GM18909 (cell line): Measurements from ENCODE around the gene BMF.

Experiments
- ATAC-seq: cut with Tn5 transposase; IDR thresholded peaks from one replicate; pipeline ENCODE4 v1.9.1; 2021; ENCODE audit warnings: mild to moderate bottlenecking; ENCODE audit not compliant: unreplicated experiment, poor library complexity

The BMF gene

DNA sequence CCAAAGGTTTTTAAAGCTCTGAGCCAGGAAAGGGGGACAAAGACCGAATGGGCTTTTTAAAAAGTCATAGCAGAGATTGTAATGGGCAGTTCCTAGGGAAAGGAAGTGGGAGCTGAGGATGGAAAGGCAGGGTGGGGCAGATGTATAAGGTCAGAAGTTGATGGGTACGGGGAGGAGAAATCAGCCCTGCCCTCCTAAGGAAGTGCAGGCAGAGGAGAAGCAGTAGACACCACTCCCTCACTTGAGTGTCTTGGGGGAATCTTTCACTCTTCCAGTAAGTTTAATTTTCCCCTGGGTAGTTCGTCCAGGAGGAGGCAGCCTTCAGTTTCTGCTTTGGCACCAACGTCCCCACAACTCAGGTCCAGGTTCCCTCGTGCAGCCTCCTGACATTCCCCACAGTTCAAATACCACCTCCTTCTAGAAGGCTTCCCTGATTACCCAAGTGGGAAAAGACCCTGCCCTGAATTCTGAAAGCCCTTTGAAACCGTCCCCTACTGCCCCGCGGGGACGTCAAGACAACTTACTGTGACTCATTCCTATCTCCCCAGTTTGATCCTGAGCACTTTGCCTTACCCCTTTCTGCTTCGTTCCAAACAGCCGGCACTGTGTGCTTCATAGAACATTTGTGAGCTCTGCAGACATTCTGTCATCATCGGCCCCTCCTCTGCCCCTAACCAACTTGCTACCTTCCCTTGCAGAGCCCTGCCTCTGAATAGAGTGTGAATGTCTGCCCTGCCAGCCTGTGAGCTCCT is 55.4 kb downstream of the BMF start:
- no peak for ATAC-seq

DNA sequence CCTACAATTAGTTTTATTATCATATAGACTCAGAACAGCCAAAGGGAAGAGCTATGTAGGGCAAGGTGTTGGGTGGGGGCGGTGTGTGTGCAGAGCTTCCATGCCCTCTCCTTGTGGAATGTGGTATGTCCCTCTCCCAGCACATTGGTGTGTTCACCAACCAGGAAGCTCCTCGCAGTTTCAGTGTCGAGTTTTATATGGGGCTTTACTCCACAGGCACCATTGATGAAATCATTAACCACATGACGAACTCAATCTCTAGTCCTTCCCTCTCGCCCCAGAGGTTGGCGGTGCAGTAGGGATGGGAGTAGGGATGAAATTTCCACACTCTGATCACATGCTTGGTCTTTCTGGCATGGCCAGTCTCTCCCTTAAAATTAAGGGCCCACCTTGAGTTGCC is 56.1 kb downstream of the BMF start:
- ATAC-seq = no peak

DNA sequence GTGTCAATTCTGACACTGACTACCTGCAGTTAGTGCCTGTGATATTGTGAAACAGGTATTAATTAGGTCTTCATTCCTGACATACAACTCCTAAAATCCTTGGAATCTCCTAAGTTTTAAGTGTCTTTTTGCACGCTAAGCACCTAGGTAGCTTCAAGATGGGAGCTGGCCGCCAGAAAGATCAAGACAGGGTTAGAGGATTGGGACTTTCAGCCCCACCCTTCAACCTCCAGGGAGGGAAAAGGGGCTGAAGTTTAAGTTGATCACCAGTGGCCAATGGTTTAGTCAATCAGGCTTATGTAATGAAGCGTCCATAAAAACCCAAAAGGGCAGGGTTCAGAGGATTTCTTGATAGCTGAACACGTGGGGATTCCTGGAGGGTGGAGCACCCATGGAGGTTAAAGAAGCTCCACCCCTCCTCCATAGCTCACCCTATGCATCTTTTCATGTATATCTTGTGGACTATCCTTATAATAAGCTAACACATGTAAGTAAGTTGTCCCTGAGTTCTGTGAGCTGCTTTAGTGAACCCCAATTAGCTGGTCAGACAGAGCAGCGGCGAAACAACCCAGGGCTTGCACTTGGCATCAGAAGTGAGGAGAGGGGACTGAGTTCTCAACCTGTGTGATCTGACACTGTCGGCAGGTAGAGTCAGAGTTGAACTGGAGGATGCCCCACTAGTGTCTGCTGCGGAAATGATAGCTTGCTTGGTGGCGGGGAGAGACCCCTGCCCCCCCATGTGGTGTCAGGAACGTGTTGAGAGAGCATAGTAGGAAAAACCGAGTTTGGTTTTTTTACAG is 56.9 kb downstream of the BMF start:
- ATAC-seq = no peak

DNA sequence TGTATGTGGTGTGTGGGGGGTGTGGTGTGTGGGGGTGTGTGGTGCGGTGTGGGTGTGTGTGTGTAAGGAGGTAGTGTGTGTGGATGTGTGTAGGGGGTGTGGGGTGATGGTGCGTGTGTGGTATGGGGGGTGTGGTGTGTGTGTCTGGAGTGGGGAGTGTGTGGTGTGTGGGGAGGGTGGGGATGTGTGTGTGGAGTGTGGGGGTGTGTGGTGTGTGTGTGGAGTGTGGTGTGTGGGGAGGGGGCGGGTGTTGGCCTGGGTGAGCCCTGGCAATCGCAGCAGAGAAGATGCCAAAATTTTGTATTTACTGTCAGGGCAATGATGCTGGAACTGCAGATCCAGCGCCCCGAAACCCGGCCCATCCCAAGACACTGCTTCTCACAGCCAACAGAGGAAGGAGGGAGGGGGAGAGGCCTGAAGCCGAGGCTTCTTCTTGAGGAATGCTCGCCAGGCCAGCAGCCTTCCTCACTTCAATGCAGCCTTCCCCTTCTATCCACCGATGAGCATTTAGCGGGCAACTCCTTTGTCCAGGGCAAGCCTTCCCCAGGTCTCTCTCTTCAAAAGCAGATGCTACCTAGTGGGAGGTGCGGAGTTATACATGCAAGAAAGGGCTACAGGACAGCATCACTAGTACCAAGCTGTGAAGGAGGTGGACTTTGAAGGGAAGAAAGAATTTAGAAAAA is 57.8 kb downstream of the BMF start:
- ATAC-seq = no peak

DNA sequence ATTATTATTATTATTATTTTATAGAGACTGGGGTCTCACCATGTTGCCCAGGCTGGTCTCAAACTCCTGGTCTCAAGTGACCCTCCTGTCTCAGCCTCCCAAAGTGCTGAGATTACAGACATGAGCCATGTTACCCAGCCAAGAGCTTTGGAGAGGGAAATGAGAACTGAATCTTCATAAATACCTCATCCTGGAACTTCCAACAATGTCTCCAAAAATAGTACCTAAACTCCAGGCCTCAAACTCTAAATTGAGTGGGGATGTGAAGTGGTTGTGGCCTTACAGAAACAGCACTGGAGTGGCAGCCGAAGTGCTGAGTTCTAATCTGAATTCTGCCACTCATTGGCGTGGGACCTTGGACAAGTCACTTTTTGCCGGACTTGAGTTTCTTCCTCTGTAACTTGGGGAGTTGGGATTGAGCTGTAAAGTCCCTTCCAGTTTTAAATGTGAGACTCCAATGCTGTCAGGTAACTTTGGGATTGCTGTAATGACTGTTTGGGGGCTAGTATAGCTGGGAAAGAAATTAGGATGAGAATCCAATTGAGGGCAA is 59.7 kb downstream of the BMF start:
- ATAC-seq = no peak

DNA sequence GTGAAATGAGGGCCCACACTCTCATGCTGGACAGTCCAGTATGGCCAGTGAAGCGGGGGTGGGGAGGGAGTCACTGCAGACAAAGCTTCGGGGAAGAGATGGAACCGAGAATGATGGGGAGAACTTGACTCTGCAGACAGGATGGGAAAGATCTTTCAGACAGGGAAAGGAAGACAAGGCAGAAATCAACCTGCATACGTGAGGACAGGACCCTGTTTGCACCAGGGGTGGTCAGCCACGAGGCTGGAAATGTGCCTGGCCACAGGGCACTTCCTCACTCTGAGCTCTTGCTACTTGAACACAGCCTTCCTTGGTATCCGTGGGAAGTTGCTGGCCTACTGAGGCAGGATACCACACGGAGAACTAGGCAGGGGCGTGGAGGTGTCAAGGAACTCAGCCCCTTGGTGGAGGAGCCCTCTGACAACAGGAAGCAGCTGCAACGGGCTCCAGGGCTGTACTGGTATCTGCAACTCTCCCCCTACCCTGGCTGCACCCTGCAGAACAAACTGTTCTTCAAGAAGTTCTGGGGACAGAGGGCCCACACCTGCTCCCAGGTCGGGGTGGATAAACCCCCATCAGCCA is 60.4 kb downstream of the BMF start:
- ATAC-seq = no peak

DNA sequence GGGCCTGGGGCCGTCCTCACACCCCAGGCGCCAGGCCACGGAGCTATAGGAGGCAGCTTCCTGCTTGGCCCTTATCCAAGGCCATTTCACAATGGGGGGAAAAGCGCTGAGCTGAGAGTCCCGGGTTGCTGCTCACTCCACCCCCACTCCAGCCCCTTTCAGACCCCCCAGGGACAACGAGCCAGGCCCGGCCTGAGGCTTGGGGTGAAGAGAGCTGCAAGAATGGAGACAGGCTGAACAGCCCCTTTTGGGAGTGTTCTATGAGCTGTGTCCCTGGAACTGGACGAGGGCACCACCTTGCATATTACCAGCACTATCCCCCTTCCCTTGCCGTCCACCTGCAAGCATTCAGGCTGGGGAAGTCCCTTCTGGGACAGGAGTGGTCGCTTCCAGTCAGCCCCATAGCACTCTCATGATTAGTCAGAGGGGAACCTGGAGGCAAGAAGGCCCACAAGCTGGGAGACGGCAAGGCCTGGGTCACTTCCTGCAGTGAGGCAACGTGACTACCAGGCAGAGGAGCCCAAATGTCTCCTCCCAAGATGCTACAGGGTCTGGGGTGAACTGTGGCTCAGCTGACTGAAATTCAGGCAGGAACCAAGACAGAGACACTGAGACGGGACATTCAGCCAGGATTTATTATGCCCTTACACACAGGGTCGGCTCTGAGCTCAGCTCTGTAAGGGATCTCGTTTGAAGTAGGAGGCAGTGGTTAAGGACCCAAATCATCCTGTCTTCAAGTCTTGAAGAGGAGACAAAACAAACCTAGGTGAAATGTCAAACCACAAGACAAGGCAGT is 61.1 kb downstream of the BMF start:
- peak; percentile 54 for ATAC-seq

DNA sequence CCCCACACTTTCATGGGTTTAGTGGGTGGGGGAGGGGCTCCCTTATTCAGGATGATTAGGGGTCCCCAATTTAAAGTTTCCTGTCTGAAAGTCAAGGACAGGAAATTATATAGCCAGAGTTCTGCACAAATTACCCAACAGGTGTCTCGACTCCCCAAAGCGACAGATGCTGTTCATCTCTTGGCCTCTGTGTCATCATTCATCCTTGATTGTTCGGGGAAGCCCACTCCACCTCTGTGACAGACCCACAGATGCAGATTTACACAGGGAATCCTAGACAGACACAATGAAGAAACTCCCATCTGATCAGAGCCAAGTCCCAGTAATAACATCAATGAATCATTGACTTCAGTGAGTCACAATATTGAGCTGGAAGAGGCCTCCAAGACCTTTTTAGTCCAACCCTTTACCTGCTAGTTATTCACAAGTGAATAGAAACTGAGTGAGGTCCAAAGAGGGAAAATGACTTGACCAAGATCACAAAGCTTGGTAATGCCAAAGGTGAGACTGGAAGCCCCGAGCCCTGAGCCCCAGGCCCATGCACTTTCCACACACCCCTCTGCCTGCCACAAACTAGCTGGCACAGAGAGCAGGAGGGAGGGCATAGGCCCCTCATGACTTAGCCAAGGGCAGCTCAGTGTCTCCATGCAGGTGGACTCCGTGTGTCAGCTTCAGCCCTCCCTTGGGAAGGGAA is 61.8 kb downstream of the BMF start:
- no peak for ATAC-seq

DNA sequence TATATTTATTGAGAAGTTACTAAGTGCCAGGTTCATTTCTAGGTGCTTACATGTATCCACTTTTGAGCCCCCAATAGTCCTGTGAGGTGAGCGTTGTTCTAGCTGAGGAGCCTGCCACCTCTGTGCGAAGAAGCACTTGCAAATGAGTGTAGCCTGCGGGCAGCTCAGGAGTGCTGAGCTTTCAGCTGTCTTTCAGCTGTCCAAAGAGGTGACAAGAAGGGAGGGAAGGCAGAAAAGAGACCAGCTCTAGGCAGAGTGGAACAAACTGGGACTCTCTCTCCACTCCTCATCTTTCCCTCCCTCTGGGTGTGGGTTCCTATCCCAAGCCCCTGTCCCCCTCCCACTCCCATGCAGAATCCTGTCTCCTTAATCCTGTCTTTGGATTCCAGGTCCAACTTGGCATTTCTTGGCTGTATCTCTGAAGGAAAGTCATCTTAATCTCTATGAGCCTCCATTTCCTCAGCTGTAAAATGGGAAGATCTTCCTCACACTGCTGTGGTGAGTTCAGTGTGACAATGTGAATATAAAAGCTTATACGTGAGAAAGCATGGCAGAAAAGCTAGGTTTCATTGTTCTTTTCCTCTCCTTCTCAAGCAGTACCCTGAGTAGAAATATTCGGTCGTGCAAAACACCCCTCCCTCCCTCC is 63.0 kb downstream of the BMF start:
- ATAC-seq = peak; percentile 2

DNA sequence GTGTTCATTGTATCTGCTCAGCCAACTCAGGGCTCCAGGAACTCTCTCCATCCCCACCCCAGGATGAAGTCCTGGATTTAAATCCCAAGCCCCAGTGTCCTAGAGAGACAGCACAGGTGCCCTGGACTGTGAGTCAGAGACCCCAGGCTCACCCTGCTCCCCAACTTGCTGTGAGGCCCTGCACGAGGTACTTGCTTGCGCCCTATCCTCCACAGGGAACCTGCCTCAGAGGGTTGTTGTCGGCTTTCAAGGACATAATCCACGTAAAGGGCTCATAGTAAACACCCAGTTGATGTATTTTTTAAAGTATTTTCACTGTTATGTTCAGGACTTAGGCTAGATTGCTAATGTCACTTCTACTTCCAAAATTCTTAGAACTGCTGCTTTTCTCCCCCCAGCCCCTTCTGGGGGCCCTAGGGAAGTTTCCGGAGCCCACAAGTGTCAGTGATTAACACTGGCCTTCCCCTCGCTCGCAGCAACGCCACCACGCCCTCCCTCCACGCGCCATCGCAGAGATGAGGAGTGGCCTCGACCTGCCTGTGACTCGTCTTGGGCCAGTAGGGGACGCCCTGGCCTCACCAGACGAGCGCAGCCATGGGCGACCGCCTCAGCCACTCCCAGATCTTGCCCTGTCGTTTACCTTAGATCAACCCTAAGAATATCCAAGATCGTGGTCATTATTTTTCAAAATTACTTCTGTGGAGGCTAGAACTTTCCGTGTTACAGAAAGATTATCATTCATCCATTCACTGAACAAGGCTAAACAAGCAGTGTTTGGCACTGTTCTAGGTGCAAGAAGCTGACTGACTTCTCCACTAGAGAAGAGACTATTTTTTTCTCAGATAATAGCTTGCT is 63.7 kb downstream of the BMF start:
- peak; percentile 74 for ATAC-seq

DNA sequence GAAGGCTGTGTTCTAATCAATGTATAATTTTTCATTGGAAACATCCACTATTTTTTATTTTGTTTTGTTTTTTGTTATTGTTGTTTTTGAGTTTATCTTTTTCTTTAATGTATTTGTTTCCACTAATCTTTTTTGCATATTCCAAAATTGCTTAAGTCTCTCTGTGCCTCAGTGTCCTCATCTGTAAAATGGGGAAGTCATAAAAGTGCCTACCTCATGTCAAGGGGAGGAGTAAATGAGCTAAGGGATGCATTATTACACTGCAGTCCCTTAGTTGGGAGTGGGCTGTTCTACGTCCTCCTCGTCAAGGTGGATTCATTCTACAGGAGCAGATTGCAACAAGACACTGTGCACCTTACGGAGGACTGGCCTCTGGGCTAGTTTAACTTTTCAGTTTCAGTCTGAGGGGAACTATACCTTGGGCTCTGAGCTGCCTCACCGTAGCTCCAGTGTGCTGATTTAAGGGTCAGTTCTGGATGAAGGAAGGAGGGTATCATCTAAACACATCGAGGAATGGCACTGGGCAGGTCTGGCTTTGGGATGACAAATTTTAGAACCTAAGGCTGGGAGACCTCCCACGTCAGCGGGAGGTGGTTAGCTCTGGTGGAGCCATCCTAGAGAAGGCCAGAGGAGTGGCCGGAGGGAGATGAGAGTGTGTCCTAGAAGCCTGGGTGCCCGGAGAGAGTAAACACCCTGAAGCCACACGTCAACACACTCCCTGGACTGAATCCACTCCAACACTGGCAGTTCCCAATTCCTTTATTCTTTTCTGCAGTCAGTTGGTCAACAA is 64.6 kb downstream of the BMF start:
- no peak for ATAC-seq

DNA sequence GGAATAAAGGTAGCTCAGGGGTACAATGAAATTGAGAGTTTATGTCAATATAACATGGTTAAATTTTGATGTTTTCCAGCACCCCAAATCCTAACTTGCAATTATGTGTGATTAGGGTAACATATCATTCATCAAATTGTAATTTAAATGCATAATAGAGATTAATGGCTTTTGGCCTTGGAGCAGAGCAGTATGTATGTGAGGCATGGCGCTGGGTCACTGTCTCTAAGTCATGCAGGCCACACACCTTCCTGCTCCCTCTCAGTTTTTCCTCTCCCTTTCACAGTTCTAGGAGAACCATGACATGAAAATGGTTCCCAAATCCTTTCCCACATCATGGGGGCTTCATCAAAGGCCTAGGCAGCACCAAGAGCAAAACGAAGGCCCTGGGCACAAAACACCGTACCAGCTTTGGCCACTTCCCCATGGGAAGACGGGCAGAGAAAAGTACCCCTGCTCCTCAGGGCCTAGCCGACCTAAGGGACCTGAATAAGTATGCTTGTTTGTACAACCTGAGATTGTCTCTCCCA is 65.8 kb downstream of the BMF start:
- no peak for ATAC-seq

DNA sequence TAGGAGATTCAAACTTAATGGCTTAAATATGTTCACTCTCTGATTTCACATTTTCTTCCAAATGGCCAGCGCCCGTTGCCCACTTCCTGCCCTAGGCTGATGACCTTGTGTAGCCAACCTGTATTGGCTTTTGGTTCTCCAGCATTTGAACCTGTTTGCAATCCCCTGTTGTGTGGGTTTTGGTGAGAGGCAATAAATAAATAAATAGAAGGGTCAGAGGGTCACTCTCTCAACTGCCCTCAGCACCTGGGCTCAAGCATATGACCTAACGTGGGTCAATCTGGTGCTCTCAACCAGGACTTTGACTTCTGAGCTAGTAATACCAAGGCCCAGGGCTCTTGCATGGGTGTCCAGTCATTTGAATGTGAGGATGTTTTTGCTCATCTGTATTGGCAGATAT is 67.9 kb downstream of the BMF start:
- ATAC-seq = no peak

DNA sequence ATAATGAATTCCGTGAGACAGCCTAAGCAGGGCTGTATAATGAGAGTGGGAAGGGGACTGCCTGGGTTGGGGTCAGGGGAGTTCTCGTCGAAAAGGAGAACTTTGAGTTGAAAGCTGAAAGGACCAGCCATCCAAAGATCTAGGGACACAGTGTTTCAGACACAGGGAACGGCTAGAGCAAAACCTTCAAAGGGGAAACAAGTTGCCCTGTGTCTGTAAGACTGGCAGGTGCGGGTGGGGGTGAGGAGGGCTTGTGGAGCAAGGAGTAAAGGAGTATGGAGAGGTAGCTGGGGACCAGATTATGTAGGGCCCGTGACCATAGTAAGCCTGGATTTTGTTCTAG is 68.4 kb downstream of the BMF start:
- ATAC-seq = no peak

DNA sequence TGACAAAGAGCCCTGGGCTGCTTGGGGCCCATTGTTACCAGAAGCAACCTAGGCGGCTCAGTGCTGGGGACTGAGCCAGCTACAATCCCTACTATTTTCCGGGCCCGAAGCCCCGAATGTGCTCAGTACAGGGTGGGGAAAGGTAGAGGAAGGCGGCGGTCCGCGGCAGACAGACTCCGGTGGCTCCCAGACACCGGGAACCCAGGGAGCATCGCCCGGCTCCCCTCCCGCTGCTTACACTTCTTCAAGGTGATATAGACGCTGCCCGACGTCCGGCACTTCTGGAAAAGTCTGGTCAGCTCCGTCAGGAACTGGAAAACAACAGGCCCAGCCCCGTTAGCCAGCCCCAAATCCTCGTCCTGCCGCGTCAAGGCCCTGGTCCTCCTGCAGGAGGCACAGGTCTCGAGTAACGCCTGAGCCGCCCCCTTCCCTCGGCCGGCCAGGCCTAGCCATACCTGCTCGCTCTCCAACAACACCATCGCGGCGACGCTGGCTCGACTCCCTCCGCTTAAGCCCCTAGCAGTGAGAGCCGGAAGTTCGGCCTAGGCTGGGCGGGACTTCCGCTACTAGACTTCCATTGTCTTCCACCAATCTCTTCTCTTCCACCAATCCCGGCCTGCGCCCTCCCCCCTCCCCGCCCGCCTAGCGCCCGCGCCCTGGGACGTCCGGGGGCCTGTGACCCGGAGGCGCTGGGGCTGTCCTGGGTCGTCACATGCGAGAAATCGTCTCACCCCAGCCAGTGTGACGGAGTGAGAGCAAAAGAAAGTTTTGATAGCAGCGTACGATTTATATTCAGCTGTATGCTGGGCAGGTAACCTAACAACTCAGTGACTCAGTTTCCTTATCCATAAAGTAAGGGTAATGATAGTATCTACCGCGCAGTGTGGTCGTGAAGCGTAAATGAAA is 69.8 kb downstream of the BMF start, which contains the start of gene SRP14:
TSS of gene SRP14 (minus strand) at position 544 of the 906 bp plus-strand sequence. CDS start at position 479, 65 bp downstream.
- peak; percentile 92 for ATAC-seq

DNA sequence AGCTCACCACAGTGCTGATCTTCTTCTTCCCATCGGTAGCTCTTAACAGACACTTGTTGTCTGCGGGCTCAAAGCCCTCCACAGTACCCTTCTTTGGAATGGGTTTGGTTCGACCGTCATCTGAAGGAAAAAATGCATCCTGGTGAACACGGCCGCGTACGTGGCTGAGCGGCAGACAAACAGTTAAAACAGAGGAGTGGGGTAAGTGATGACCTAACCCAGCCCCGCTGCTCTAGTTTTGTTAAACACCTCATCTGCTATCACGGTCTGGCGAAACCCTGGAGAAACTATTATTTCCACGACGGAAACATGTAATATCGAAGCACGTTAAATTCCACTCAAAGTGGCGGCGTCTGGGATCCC is 70.4 kb downstream of the BMF start:
- ATAC-seq = no peak
